ENCODE results near the gene NKX1-1.
"Not testable (repeated sequence)": the region's sequence is repeated elsewhere in the genome, so short reads cannot be mapped to it uniquely, and the experiment has no call there.

Gene NKX1-1

GRCh38 chr4:1403591-1404572, 2.4 kb downstream of the NKX1-1 start:
- DNase-seq = peak; percentile 49

GRCh38 chr4:1403177-1403583, 3.1 kb downstream of the NKX1-1 start:
- DNase-seq = no peak

- no peak for DNase-seq
These were observed 3.6 kb downstream of the NKX1-1 start for GRCh38 chr4:1402516-1403091.

GRCh38 chr4:1402021-1402515, 4.2 kb downstream of the NKX1-1 start:
- peak; percentile 45 for DNase-seq

GRCh38 chr4:1401409-1402020, 4.7 kb downstream of the NKX1-1 start:
- no peak for DNase-seq

- DNase-seq = peak; percentile 49
These were observed 5.3 kb downstream of the NKX1-1 start for GRCh38 chr4:1400831-1401408.

GRCh38 chr4:1400191-1400805, 5.9 kb downstream of the NKX1-1 start:
- no peak for DNase-seq

- no peak for DNase-seq
These were observed 6.6 kb downstream of the NKX1-1 start for GRCh38 chr4:1399508-1400190.

GRCh38 chr4:1398681-1399507, 7.3 kb downstream of the NKX1-1 start:
- DNase-seq = peak; percentile 24

GRCh38 chr4:1396806-1397455, 9.3 kb downstream of the NKX1-1 start:
- DNase-seq = no peak

GRCh38 chr4:1395941-1396805, 10.1 kb downstream of the NKX1-1 start:
- no peak for DNase-seq

GRCh38 chr4:1395389-1395820, 10.8 kb downstream of the NKX1-1 start:
- not testable (repeated sequence) for DNase-seq

- DNase-seq = not testable (repeated sequence)
These were observed 11.5 kb downstream of the NKX1-1 start for GRCh38 chr4:1394554-1395388.

GRCh38 chr4:1393866-1394265, 12.4 kb downstream of the NKX1-1 start:
- no peak for DNase-seq

- not testable (repeated sequence) for DNase-seq
These were observed 12.9 kb downstream of the NKX1-1 start for GRCh38 chr4:1393363-1393762.

- no peak for DNase-seq
These were observed 20.6 kb downstream of the NKX1-1 start for GRCh38 chr4:1385373-1386340.

- no peak for DNase-seq
These were observed 21.4 kb downstream of the NKX1-1 start for GRCh38 chr4:1384675-1385372.
